ENCODE measurements around the gene INSYN2B.

Gene INSYN2B

GRCh38 chr5:169875731-169876130, 104.6 kb downstream of the INSYN2B start:
- TF ChIP-seq CTCF (IDR thresholded peaks at IDR 0.05; ENCODE audit: insufficient read depth, missing control alignments), result no peak
- no peak for DNase-seq (ENCODE audit: insufficient read length, low spot score)
- FAIRE-seq, result no peak

GRCh38 chr5:169875091-169875728, 105.1 kb downstream of the INSYN2B start:
- DNase-seq (ENCODE audit: insufficient read length, low spot score), result no peak
- no peak for TF ChIP-seq CTCF (IDR thresholded peaks at IDR 0.05; ENCODE audit: insufficient read depth, missing control alignments)
- no peak for FAIRE-seq

- FAIRE-seq, result no peak
- DNase-seq (ENCODE audit: insufficient read length, low spot score), result no peak
- TF ChIP-seq CTCF (IDR thresholded peaks at IDR 0.05; ENCODE audit: insufficient read depth, missing control alignments), result no peak
Measured at GRCh38 chr5:169874621-169875020, 105.7 kb downstream of the INSYN2B start.

- FAIRE-seq, result no peak
- no peak for TF ChIP-seq CTCF (IDR thresholded peaks at IDR 0.05; ENCODE audit: insufficient read depth, missing control alignments)
- DNase-seq (ENCODE audit: insufficient read length, low spot score), result no peak
Measured at GRCh38 chr5:169873642-169874041, 106.7 kb downstream of the INSYN2B start.

GRCh38 chr5:169871826-169872490, 108.3 kb downstream of the INSYN2B start:
- no peak for TF ChIP-seq CTCF (IDR thresholded peaks at IDR 0.05; ENCODE audit: insufficient read depth, missing control alignments)
- FAIRE-seq, result no peak
- no peak for DNase-seq (ENCODE audit: insufficient read length, low spot score)

- no peak for DNase-seq (ENCODE audit: insufficient read length, low spot score)
- FAIRE-seq, result no peak
- TF ChIP-seq CTCF (IDR thresholded peaks at IDR 0.05; ENCODE audit: insufficient read depth, missing control alignments), result no peak
Measured at GRCh38 chr5:169870211-169870610, 110.1 kb downstream of the INSYN2B start.

GRCh38 chr5:169869066-169869465, 111.2 kb downstream of the INSYN2B start:
- no peak for DNase-seq (ENCODE audit: insufficient read length, low spot score)
- no peak for FAIRE-seq
- TF ChIP-seq CTCF (IDR thresholded peaks at IDR 0.05; ENCODE audit: insufficient read depth, missing control alignments), result no peak

All from D721Med (cell line).